HepG2 (cell line): ENCODE results near the gene CADPS2. TPM values are rescaled to one million over a fixed set of nuclear protein-coding genes. Genes with fewer than 3 reads are reported as not detected.

Experiments
- ARNTL ChIP-seq: sonication (generic); formaldehyde crosslinking; IDR thresholded peaks from 2 replicates; pipeline ENCODE4 v1.4.0; 2020; ENCODE audit warnings: mild to moderate bottlenecking, missing genetic modification reagents
- ATF3 ChIP-seq: sonication (generic); formaldehyde crosslinking; IDR thresholded peaks from 2 replicates; pipeline ENCODE4 v1.4.0; 2020; ENCODE audit warnings: missing genetic modification reagents
- CERS6 ChIP-seq: sonication (generic); formaldehyde crosslinking; IDR thresholded peaks from 2 replicates; pipeline ENCODE4 v1.5.0; 2020; ENCODE audit warnings: missing genetic modification reagents
- GMEB2 ChIP-seq: IDR thresholded peaks from 2 replicates; pipeline ENCODE4 v1.6.1; 2016; ENCODE audit warnings: missing biosample characterization, missing genetic modification reagents, low read depth
- KAT7 ChIP-seq: IDR thresholded peaks from 2 replicates; pipeline ENCODE4 v1.6.1; 2018; ENCODE audit warnings: borderline replicate concordance, missing compliant biosample characterization
- MTF1 ChIP-seq: sonication (generic); formaldehyde crosslinking; IDR thresholded peaks from 2 replicates; pipeline ENCODE4 v1.5.0; 2020; ENCODE audit warnings: missing genetic modification reagents
- MTF2 ChIP-seq: sonication (generic); formaldehyde crosslinking; IDR thresholded peaks from 2 replicates; pipeline ENCODE4 v1.5.0; 2020; ENCODE audit warnings: missing genetic modification reagents, borderline replicate concordance
- MXD3 ChIP-seq: IDR thresholded peaks from 2 replicates; pipeline ENCODE4 v1.6.1; 2016; ENCODE audit warnings: mild to moderate bottlenecking, missing biosample characterization, missing genetic modification reagents
- NR0B2 ChIP-seq: sonication (generic); formaldehyde crosslinking; IDR thresholded peaks from 2 replicates; pipeline ENCODE4 v1.4.0; 2020; ENCODE audit warnings: mild to moderate bottlenecking, missing genetic modification reagents
- POLR2AphosphoS2 ChIP-seq: IDR thresholded peaks from 2 replicates; pipeline ENCODE4 v1.6.1; 2011; ENCODE audit warnings: low read depth, low read length, improper control_type of control experiment
- REST ChIP-seq, 2 experiments: IDR thresholded peaks; 2 replicates each; pipeline ENCODE4 v1.6.1; 2011 to 2012; ENCODE audit warnings: low read length in 2 of 2, borderline replicate concordance in 1 of 2, low read depth in 1 of 2, mild to moderate bottlenecking in 1 of 2, moderate library complexity in 1 of 2
- TBP ChIP-seq: sonication (generic); formaldehyde crosslinking; IDR thresholded peaks from 2 replicates; pipeline ENCODE4 v1.5.0; 2020; ENCODE audit warnings: missing genetic modification reagents
- ZBTB8A ChIP-seq: sonication (generic); formaldehyde crosslinking; IDR thresholded peaks from 2 replicates; pipeline ENCODE4 v1.4.0; 2020; ENCODE audit warnings: mild to moderate bottlenecking, low read depth, missing genetic modification reagents, borderline replicate concordance
- ZFP62 ChIP-seq: sonication (generic); formaldehyde crosslinking; IDR thresholded peaks from 2 replicates; pipeline ENCODE4 v1.4.0; 2020; ENCODE audit warnings: missing genetic modification reagents
- ZNF512B ChIP-seq: sonication (generic); formaldehyde crosslinking; IDR thresholded peaks from 2 replicates; pipeline ENCODE4 v1.5.1; 2020; ENCODE audit warnings: missing genetic modification reagents, mild to moderate bottlenecking, borderline replicate concordance
- ZUFSP ChIP-seq: sonication (generic); formaldehyde crosslinking; IDR thresholded peaks from 2 replicates; pipeline ENCODE4 v1.9.0; 2021; ENCODE audit warnings: missing genetic modification reagents, mild to moderate bottlenecking, borderline replicate concordance
- polyA plus RNA-seq, 8 experiments: library from polyadenylated mRNA; depleted of rRNA in 3 of 8; stranded (reverse) in 7 of 8; unstranded in 1 of 8; fragments of >200 nt; fragmentation: Illumina TruSeq in 4 of 8; extraction: Trizol in 4 of 8; gene quantifications; 2 replicates each; pipeline versions ENCODE4 v1.2.1 to v1.2.3, GENCODE V29; 2011 to 2016; ENCODE audit warnings: low read depth in 4 of 8, missing spikeins in 1 of 8, mixed read lengths in 1 of 8; ENCODE audit not compliant: insufficient read depth in 1 of 8
- total RNA-seq, 5 experiments: library from RNA; depleted of rRNA; stranded (reverse); fragments of >200 nt; fragmentation: Illumina TruSeq; extraction: Trizol; gene quantifications; 2 replicates each; pipeline ENCODE4 v1.2.3, GENCODE V29; 2016; ENCODE audit warnings: low read depth in 1 of 5

Gene CADPS2
- total and polyA plus RNA-seq, 2 of the 13 experiments (the other 11 are each of a cell fraction or from before 2014, with no cell fraction given): 17.6 to 43.8 TPM

- TF ChIP-seq REST (IDR thresholded peaks at IDR 0.05; ENCODE audit: borderline replicate concordance in 1 of 2, low read depth in 1 of 2, low read length in 2 of 2): no peak
- no peak for TF ChIP-seq ZNF512B (CRISPR knock-in tag)
- no peak for TF ChIP-seq ZBTB8A (CRISPR knock-in tag)
- TF ChIP-seq MXD3 (CRISPR knock-in tag): no peak
- TF ChIP-seq NR0B2 (CRISPR knock-in tag): no peak; the same call in 1 of the 2 replicates
- TF ChIP-seq GMEB2: no peak
- no peak for TF ChIP-seq KAT7
- TF ChIP-seq TBP (CRISPR knock-in tag): no peak
- no peak for TF ChIP-seq ARNTL (CRISPR knock-in tag)
- TF ChIP-seq MTF2: no peak
- no peak for TF ChIP-seq ZFP62 (CRISPR knock-in tag)
- no peak for TF ChIP-seq ZUFSP (CRISPR knock-in tag)
- no peak for TF ChIP-seq CERS6 (CRISPR knock-in tag)
- TF ChIP-seq POLR2AphosphoS2: no peak
- TF ChIP-seq MTF1 (CRISPR knock-in tag): no peak
- no peak for TF ChIP-seq ATF3 (CRISPR knock-in tag)
Measured at GRCh38 chr7:122885583-122886356, 490 bp downstream of the CADPS2 start (continued).
